GM18907 (cell line): ENCODE data around the gene RPS19.

Experiments
- ATAC-seq: cut with Tn5 transposase; IDR thresholded peaks from one replicate; pipeline ENCODE4 v1.9.1; 2021; ENCODE audit warnings: mild to moderate bottlenecking, moderate library complexity; ENCODE audit not compliant: unreplicated experiment

RPS19 gene

DNA sequence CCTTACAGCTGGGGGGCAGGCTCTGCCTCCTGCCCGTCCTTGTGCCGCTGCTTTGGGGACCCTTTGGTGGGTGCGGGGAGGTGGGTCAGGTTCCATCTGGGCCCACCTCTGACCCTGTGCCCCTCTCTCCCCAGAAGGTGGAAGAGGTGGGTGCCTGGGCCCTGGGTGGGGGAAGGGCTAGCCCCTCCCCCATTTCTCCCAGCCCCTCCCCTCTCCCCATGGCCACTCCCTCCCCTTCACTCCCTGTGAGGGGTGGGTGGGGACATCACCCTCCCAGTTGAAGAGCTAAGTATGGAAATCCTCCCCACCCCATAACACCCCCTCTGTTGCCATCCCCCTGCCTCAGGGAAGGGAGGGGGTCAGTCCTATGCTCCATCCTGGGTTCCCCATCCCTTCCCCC is 37.1 kb downstream of the RPS19 start:
- no peak for ATAC-seq

DNA sequence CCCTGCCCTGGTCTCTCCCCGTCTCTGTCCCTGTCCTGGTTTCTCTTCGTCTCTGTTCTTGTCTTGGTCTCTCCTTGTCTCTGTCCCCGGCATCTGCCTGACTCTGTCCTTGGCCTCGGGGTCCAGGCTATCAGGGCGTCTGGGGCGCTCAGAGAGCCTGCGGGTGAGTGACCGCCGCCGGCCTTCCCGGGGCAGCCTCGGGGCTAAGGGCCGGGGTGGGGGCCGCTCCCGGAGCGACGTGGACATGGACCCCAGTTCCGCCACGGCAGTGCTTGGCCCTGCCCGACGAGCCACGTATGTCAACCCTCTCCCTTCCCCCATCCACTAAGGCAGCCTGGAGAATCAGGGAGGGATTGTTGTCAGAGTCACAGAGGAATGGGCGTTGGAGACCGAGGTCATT is 37.8 kb downstream of the RPS19 start:
- no peak for ATAC-seq

DNA sequence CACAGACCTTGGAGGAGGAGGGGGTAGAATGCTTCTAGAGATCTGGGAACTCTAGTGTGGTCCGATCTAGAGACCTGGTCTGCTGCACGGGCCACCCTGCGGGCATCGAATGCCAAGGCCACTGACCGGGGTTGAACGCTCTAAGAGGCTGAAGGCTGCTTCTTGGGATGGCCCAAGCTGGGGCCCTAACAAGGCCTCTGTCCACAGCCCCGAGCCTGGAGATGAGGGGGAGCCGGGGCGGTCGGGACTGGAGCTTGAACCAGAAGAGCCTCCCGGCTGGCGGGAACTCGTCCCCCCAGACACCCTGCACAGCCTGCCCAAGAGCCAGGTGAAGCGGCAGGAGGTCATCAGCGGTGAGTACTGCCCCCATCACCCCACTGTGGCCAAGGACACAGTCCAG is 38.2 kb downstream of the RPS19 start:
- ATAC-seq = no peak

DNA sequence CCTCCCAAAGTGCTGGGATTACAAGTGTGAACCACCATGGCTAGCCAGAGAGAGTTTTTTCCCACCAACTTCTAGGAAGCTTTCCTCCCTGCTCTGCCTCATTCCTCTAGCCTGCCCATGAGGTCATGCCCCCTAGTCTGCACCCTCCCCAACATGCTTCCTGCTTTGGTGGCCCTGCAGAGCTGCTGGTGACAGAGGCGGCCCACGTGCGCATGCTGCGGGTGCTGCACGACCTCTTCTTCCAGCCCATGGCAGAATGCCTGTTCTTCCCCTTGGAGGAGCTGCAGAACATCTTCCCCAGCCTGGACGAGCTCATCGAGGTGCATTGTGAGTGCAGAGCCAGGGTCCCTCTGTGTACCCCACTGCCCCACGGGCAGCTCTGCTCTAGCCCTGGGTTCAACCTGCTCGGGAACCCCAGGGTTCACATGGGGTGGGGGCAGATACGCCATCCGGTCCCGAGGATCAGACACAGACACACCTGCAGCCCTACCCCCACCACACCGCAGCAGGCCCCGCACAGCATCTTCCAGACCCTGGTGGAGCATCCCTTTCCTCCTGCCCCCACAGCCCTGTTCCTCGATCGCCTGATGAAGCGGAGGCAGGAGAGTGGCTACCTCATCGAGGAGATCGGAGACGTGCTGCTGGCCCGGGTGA is 41.8 kb downstream of the RPS19 start:
- ATAC-seq = no peak

DNA sequence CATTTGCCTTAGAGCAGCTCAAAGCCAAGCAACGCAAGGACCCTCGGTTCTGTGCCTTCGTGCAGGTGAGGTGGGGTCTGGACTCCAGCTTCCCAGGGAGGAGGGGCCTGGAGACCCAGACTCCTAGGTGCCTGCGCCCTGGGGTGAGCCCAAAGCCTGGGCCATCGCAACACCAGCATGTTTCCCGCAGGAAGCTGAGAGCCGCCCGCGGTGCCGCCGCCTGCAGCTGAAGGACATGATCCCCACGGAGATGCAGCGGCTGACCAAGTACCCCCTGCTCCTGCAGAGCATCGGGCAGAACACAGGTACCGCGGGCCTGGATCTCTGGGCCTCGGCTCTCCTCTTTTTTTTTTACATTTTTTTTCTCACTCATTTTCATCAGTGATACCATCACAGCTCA is 42.5 kb downstream of the RPS19 start:
- ATAC-seq = no peak

DNA sequence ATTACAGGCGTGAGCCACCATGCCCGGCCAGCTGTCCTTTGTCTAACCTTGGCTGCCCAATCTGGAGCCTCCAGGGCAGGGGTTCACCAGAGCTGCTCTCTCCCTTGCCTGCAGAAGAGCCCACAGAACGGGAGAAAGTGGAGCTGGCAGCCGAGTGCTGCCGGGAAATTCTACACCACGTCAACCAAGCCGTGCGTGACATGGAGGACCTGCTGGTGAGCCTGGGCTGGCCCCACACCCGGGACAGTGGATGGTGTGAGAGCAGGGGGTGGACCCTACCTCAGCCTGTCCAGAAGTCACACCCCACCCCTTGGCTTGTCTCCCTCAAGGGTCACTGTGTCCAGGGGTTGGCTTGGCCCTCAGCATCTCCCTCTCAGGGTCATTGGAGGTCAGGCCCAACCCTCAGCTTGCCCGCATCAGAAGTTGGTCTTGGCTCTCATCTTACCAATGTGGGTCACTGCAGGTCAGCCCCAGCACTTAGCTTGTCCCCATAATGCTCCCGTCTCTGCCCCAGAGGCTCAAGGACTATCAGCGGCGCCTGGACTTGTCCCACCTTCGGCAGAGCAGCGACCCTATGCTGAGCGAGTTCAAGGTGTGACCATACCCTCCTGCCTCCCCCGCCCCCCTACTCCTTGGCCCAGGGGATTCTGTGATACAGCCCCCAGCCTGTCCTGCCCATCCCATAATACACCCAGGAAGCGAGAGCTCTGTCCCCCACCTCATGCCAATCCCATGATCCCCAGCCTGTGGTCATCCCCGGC is 43.3 kb downstream of the RPS19 start:
- no peak for ATAC-seq

DNA sequence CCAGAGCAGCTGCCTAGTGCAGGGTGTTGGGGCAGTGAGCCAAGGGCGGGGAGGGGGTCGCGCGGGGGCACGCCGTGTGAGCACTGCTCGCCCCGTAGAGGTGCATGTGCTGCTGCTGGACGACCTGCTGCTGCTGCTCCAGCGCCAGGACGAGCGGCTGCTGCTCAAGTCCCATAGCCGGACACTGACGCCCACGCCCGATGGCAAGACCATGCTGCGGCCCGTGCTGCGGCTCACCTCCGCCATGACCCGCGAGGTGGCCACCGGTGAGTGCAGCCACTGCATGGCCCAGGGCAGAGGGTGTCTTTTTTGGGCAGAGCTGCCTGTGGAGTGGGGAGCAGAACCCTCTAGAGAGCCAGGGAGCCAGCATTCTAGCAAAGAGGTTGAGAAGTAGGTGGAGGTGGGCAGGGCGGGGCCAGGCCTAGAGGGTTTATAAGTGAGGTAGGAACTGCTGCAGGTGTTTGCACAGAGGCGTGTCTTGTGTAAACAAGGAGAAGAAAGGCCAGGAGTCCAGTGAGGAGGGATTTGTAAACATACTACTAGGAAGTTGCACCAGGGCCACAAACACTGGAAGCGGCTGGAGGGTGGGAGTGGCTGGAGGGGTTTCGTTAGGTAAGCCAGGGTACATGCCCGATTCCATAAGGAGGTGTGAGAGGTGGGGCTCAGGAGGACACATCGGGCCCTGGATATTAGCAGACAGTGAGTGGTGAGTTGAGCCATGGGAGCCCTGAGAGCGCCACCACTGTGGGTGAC is 44.2 kb downstream of the RPS19 start:
- ATAC-seq = no peak

DNA sequence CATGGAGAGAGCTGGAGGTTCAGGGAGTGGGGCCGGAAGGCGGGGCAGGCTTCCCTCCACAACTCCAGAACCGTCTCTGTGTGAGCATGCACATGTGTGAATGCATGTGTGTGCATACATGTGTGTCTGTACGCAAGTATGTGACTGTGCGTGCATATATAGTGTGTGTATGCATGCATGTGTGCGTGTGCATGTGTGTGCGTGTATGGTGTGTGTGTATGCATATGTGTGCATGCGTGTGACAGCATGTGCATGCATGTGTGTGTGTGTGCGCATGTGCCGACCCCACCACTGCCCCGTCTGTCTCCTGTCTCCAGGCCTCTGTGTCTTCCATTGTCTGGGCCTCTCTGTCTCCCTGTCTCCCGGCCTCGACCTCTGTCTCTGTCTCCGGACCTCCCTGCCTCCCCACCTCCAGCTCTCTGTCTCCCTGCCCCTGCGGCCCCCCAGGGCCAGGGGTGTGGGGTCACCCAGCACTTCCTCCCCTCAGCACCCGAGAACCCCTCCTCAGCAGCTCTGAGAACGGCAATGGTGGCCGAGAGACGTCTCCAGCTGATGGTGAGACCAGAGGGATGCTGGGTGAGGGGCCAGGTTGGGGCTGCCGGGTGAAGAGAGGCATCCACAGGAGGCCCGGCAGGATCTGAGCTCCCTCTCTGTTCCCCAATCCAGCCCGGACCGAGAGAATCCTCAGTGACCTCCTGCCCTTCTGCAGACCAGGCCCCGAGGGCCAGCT is 45.4 kb downstream of the RPS19 start:
- ATAC-seq = no peak

- ATAC-seq = no peak
Measured at GRCh38 chr19:41906271-41906670, 46.2 kb downstream of the RPS19 start.

DNA sequence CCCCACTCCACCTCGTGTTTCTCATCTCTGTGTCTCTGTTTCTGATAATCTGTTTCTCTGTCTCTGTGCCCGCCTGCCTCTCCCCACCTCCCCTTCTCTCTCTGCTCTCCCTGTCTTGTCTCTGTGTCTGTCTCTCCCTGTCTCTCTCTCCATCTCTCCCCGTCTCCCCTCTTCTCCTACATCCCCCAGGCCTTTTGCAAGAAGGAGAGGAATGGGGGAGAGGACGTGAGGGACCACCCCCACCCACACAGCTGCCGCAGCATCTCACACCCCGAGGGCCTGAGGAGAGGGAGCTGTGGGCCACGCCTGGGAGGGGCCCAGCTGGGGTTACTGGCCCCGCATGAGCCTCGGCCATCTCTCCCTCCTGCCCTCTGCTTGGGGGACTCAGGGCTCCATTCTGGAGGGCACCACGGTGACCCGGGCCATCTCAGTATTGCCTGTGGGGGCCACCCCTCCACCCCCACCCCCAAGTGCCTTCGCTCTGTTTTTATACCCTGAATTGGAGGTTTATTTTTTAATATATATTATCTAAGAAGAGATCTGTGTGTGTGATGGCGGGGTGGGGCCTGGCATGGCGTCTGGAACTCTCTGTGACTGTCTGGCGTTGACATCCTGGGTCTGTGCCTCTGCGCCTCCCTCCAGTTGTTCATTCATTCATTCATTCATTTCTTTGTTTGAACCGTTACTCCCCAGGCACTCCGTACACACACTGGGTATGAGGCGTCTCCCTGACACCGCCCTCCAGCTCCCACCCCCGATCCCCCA is 47.0 kb downstream of the RPS19 start:
- no peak for ATAC-seq

GRCh38 chr19:41907994-41908615 is 48.0 kb downstream of the RPS19 start:
- ATAC-seq = no peak

DNA sequence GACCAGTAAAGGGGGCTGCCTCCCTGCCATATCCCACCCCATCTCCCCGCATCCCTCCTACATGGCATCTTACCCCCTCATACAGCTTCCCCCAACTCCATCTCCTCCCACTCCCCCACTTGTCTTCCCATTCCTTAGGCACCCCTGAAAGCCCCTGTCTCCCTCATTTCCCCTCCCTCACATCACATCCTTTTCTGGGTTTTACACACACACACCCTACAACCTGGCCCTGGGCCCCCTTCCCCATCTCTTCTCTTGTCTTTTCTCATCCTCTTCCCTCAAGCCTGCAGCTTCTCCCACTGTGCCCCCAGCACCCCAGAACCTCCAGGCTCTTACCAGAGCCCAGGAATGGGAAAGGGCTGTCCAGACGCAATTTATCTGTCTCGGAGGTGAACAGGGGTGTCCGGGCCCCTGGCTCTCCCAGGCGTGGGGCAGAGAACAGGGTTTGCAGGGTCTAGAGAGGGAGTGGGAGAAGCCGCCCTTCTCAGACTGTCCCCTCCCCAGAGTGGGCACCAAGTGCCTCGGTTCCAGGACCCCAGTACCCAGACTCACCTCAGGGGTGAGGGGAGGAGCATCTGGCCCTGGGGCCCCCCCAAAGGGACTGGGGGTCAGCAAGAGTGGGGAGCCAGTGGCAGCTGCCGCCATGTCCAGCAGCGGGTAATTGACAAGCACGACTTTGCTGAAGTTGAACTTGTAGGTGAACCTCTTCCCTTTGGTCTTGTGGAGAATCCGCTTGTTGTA is 48.8 kb downstream of the RPS19 start:
- ATAC-seq = no peak

GRCh38 chr19:41909706-41910105 is 49.7 kb downstream of the RPS19 start:
- ATAC-seq = no peak

DNA sequence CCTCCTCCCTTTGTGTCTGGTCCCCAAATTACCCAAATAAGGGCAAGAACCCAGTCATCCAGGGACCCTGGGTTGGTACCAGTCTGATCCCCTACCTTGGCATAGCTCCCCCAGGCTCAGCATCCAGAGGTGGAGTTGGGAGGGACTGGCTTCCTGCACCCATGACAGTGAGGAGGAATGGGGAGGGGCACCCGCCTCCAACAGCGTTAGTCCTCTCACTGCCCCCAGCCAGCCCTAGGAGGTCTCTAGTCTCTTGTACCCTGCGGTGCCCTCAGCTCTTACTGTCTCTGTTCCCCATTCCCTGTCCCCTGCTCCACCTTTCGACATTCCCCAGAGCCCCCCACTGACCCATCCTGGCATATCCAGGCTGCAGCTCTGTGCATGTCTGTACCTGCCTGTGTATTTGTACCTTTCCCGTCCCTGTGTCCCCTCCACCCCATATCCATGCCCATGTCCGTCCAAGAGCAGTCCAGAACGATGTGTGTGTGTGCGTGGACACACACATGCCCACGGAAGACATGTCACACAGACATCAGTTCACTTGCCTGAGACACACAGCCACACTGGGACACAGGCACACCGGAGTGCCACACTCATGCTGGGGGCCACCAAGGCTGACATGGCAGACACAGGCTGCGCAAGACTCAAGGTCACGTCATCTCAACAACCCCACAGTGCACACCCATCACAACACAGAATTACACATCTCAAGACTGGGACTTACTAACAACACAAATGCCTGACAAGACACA is 50.4 kb downstream of the RPS19 start:
- no peak for ATAC-seq

- no peak for ATAC-seq
Measured at GRCh38 chr19:41910992-41911888, 51.2 kb downstream of the RPS19 start.

GRCh38 chr19:41911889-41912731 is 52.1 kb downstream of the RPS19 start:
- ATAC-seq = no peak
